HG03280 (cell line): Measurements from ENCODE around the gene SHKBP1.

Source experiments
- ATAC-seq: cut with Tn5 transposase; IDR thresholded peaks from one replicate; pipeline ENCODE4 v1.9.1; 2021; ENCODE audit warnings: mild to moderate bottlenecking, moderate library complexity; ENCODE audit not compliant: unreplicated experiment

Gene SHKBP1

DNA sequence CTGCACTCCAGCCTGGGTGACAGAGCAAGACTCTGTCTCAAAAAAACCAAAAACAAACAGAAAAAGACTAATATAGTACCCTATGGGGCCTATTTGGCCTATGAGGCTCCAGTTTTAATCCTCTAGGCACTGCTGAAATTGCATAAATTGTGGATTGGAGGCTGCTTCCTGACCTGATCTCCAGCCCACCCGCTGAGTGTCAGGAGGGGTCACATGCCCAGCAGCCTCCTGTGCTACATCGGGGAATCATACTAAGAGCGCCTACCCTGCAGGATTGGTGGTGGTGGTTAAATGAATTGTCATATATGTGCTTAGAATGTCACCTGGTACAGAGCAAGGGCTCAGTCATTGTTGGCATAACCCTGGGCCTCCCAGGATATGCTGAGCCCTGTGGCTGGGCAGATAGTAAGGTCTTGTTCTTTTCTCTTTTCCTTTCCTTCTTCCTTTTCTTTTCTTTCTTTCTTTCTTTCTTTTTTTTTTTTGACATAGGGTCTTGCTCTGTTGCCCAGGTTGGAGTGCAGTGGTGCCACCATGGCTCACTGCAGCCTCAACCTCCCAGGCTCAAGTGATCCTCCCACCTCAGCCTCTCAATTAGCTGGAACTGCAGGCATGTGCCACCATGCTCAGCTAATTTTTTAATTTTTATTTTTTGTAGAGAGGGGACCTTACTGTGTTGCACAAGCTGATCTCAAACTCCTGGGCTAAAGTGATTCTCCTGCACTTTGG, 55.8 kb downstream of the SHKBP1 start:
- ATAC-seq = no peak

DNA sequence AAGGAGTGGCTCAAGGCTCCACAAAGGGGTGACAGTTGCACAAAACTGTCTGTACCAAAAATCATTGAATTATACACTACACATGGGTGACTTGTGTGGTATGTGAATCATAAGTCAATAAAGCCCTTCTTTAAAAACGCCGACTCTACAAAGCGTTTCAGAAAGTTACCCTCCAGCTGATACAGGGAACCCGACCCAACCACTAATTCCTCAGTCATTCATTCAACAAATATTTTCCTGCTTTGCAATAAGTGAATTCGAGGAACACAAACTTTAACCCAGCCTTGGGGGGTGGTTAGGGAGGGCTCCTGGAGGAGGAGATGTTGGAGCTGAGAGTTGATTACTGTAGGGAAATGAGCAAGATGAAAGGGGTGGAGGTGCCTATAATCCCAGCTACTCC, 56.5 kb downstream of the SHKBP1 start:
- no peak for ATAC-seq

DNA sequence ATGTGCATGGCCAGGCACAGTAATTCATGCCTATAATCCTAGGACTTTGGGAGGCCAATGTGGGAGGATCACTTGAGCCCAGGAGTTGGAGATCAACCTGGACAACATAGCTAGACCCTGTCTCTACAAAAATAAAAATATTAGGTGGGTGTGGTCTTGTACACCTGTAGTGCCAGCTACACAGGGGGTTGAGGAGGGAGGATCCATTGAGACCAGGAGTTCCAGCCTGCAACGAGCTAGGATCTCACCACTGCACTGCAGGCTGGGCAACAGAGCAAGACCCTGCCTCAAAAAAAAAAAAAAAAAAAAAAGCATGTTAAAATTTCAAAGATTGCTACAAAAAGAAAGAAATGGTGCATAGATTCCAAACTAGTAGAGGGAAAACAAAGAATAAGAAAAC, 61.7 kb downstream of the SHKBP1 start:
- ATAC-seq = no peak

DNA sequence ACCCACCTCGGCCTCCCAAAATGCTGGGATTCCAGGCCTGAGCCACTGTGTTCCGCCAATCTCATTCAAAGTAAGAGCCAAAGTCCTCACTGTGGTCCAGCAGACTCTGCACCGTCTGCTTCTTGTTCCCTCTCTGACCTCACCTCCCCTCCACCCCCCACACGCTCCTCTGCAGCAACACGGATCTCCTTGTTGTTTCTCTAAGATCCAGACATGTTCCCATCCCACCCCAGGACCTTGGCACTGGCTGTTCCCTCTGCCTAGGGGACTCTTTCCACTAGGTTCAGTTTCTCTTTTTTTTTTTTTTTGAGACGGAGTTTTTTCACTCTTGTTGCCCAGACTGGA, 62.9 kb downstream of the SHKBP1 start:
- no peak for ATAC-seq

DNA sequence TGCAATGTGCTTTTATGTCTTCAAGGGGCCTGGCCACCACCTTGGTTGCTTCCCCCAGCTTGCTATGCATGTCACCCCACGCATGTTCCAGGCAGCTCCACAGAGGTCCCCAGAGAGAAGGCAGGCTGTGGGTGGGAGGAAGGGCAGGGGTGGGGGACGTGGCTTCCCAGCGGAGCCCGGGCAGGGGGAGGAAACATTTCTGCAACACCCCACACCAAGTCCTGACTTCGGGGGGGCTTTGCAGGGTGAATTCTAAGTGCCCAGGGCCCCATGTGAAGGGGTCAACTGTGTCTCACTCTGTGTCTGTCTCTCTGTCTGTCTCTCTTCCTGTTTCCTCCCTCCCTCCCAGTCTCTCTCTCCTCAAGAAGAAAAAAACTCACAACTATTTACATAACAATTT, 64.1 kb downstream of the SHKBP1 start:
- no peak for ATAC-seq
